Adipocyte (in vitro differentiated cells): Measurements from ENCODE around the gene TACC3.

Source experiments
- DNase-seq: peaks from one replicate; pipeline ENCODE4 v3.0.0-alpha.2; 2015; ENCODE audit warnings: low read depth
- H3K27me3 ChIP-seq: replicated peaks from 2 replicates; pipeline ENCODE4 v1.7.0; 2013; ENCODE audit warnings: mild to moderate bottlenecking, low read length, moderate library complexity; ENCODE audit not compliant: control insufficient read depth, insufficient read depth
- H3K36me3 ChIP-seq: 2 replicates; pipeline ENCODE4 v1.7.0; 2013; ENCODE audit warnings: low read length, mild to moderate bottlenecking, moderate library complexity; ENCODE audit not compliant: control insufficient read depth, insufficient read depth, severe bottlenecking
- H3K4me1 ChIP-seq: 2 replicates; pipeline ENCODE4 v1.7.0; 2013; ENCODE audit warnings: mild to moderate bottlenecking, low read length, moderate library complexity; ENCODE audit not compliant: control insufficient read depth, insufficient read depth
- H3K4me3 ChIP-seq: 2 replicates; pipeline ENCODE4 v1.7.0; 2013; ENCODE audit warnings: mild to moderate bottlenecking, low read length, moderate library complexity
- H3K9ac ChIP-seq: 2 replicates; pipeline ENCODE4 v1.7.0; 2013; ENCODE audit warnings: mild to moderate bottlenecking, low read length, moderate library complexity
- H3K9me3 ChIP-seq: 2 replicates; pipeline ENCODE4 v1.7.0; 2013; ENCODE audit warnings: mild to moderate bottlenecking, low read length, moderate library complexity; ENCODE audit not compliant: control insufficient read depth

Gene TACC3

GRCh38 chr4:1750381-1751154, 29.2 kb downstream of the TACC3 start:
- Histone ChIP-seq H3K9ac (no peak overlapping the region), H3K36me3 (no peaks in the 10 kb centered on the region), H3K27me3 (peaks cover 7% of the 10 kb centered on the region), H3K4me3 (no peak overlapping the region), H3K4me1 (no peaks in the 10 kb centered on the region), H3K9me3 (no peaks in the 10 kb centered on the region)
- DNase-seq, result no peak

DNA sequence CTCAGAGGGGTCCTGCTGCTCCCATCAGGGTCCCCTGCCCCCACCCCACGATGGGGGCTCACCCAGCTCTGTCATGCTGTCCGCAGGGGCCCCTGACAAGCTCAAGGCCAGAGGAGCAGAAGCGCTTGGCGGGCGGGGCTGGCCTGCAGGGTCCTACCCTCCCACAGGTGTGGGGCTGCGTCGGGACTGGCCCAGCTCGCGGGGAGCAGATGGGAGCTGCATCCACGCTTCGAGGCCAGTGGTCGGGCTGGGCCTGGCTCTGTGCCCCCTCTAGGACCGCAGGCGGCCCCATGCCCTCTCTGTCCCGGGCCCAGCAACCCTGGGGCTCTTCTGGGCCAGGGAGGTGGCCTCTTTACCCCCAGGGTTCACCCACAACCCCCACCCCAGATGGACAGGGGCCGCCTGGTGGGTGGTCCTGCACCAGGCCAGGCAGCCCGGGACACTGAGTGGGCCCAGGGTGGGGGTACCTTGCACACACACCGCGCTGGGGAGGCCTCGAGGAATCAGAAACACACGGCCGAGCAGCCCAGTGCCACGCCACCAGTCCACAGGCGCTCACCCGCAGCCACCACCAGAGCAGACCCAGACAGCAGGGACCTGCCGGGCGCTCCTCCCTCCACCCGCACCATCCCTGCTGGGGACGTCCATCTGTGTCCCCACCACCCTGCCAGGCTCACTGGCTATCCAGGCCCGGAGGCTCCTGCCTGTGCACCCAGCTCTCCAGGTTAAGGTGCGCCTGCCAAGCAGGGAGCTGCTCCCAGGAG, 30.0 kb downstream of the TACC3 start:
- DNase-seq, result no peak
- Histone ChIP-seq H3K36me3 (no peaks in the 10 kb centered on the region), H3K9me3 (no peaks in the 10 kb centered on the region), H3K4me3 (no peak overlapping the region), H3K9ac (no peak overlapping the region), H3K27me3 (peaks cover 7% of the 10 kb centered on the region), H3K4me1 (no peaks in the 10 kb centered on the region)

DNA sequence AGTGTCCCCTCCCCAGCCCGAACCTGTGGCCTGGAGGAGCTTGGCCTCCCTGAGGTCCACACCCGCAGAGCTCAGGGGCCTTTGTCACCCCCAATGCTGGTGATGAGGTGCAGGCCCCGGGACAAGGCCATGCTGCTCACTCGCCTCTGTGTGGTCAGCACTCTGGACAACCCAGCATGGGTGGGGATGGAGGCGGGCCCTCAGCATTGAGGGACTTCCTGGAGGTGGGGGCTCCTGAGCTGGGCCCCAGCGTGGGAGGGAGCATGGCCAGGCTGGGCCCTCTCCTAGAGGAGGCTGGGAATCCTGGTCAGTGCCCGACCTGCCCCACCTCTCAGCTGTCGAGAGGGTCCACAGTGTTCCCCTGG, 30.6 kb downstream of the TACC3 start:
- Histone ChIP-seq H3K4me1 (no peaks in the 10 kb centered on the region), H3K4me3 (no peak overlapping the region), H3K36me3 (no peaks in the 10 kb centered on the region), H3K9ac (no peak overlapping the region), H3K9me3 (no peaks in the 10 kb centered on the region), H3K27me3 (peaks cover 7% of the 10 kb centered on the region)
- no peak for DNase-seq

DNA sequence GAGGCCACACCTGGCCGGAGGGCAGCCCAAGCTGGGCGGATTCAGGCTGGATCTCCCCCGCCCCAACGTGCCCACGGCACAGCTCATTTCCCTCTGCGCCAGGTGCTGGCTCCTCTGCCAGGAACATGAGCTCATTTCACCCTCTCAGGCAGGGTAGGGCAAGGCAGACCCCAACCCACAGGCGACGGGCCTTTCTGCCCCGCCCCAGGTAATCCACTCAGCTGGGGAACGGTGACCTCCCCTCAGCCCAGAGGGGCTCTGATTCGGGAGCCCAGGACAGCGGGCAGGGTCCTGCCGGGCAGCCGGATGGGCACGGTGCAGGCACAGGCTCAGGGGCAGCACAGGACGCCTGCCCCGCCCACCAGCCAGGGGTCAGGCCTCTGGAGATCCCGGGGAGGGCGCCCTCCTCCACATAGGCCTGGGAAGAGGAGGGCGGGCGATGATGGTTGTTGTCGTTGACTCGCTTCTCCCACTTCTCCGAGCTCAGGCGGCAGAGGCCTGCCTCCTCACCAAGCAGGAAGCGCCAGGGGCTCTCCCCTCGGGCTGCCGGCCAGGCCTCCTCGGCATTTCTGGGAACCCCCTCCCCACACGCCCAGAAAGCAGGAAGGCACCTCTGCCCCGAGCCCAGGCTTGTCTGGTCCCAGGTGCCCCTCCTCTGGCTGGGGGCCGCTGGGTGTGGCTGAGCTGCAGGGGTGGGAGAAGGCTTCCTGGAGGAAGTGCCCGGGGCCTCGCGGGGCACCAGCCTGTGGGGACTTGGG, 31.1 kb downstream of the TACC3 start:
- Histone ChIP-seq H3K36me3 (no peaks in the 10 kb centered on the region), H3K9me3 (no peaks in the 10 kb centered on the region), H3K4me3 (no peak overlapping the region), H3K27me3 (peaks cover 7% of the 10 kb centered on the region), H3K9ac (no peak overlapping the region), H3K4me1 (no peaks in the 10 kb centered on the region)
- DNase-seq, result no peak

GRCh38 chr4:1753294-1753696, 32.0 kb downstream of the TACC3 start:
- peaks cover 4% of the 10 kb centered on the region for H3K27me3 ChIP-seq
- H3K4me3 ChIP-seq, result no peak overlapping the region
- DNase-seq, result no peak
- no peaks in the 10 kb centered on the region for H3K36me3 ChIP-seq
- H3K9me3 ChIP-seq, result no peaks in the 10 kb centered on the region
- H3K4me1 ChIP-seq, result no peaks in the 10 kb centered on the region
- H3K9ac ChIP-seq, result no peak overlapping the region

DNA sequence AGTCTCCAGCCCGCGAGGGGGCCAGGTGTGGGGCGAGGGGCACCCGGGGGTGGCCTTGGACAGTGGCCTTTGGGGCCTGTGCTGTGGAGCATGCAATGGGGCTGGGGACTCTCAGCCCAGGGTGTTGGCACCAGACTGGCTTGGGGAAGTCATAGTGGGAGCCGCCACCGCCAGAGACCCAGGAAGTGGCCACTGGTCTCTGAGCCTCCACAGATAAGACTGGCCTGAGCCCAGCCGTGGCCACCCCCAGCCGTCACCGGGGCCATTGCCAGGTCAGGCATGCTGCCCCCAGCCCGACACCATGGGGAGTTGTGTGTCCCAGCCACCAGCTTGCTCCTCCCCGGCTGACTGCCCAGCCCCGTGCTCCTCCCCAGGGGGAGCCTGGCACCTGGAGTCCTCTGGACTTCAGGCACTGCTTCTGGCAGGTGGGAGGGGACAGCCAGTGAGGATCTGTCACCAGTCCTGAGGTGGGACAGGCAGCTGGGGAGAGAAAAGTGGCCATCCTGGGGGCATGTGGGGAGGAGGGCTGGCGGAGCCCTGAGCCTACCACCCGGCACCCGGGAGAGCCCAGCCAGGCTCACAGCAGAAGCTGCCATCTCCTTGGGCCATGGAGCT, 32.5 kb downstream of the TACC3 start:
- Histone ChIP-seq H3K4me3 (no peak overlapping the region), H3K36me3 (no peaks in the 10 kb centered on the region), H3K9ac (no peak overlapping the region), H3K4me1 (no peaks in the 10 kb centered on the region), H3K27me3 (peaks cover 3% of the 10 kb centered on the region), H3K9me3 (no peaks in the 10 kb centered on the region)
- no peak for DNase-seq

DNA sequence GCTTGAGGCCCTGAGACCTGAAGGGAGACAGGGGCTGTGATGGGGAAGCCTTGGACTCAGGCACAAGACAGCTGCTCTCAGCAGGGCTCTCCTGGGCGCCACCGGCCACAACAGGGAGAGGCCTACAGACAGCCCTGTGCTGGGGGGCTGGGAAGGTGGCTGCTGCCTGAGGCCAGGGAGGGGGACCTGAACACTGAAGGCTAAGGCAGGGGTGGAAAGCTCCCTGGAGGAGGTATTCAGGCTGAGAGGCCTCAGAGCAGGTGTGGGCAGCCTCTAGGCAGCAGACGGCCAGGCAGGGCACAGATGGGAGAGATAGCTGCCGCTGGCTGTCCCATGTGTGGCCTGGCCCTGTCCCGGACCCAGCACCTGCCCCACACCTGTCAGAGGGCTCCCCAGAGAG, 33.0 kb downstream of the TACC3 start:
- H3K4me3 ChIP-seq, result no peak overlapping the region
- H3K36me3 ChIP-seq, result no peaks in the 10 kb centered on the region
- H3K4me1 ChIP-seq, result no peaks in the 10 kb centered on the region
- no peak for DNase-seq
- H3K9me3 ChIP-seq, result no peaks in the 10 kb centered on the region
- H3K9ac ChIP-seq, result no peak overlapping the region
- H3K27me3 ChIP-seq, result peaks cover 3% of the 10 kb centered on the region

- H3K4me1 ChIP-seq, result no peaks in the 10 kb centered on the region
- no peaks in the 10 kb centered on the region for H3K9me3 ChIP-seq
- peaks cover 7% of the 10 kb centered on the region for H3K27me3 ChIP-seq
- H3K4me3 ChIP-seq, result no peak overlapping the region
- no peak for DNase-seq
- no peak overlapping the region for H3K9ac ChIP-seq
- H3K36me3 ChIP-seq, result no peaks in the 10 kb centered on the region
Measured at GRCh38 chr4:1755297-1755696, 34.0 kb downstream of the TACC3 start.

DNA sequence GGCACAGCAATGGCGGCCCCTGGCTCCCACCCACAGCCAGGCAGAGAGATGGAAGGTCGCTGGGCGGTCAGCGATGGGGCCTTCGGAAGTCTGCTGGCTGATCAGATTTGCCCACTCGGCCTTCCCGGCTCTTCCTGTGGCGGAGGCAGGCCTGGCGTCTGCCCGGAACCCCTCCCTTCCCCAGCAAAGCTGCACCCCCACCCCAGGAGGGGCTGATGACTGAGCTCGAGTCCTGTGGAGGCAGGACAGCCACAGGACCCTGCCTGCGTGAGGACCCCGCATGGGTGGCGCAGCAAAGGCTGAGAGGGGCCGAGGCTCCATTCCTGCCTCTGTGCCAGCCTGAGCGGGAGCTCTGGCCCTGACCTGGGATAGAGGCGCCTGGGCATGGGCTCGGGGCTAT, 34.8 kb downstream of the TACC3 start:
- Histone ChIP-seq H3K4me1 (no peaks in the 10 kb centered on the region), H3K27me3 (peaks cover 7% of the 10 kb centered on the region), H3K36me3 (no peaks in the 10 kb centered on the region), H3K4me3 (no peak overlapping the region), H3K9ac (no peak overlapping the region), H3K9me3 (no peaks in the 10 kb centered on the region)
- no peak for DNase-seq

DNA sequence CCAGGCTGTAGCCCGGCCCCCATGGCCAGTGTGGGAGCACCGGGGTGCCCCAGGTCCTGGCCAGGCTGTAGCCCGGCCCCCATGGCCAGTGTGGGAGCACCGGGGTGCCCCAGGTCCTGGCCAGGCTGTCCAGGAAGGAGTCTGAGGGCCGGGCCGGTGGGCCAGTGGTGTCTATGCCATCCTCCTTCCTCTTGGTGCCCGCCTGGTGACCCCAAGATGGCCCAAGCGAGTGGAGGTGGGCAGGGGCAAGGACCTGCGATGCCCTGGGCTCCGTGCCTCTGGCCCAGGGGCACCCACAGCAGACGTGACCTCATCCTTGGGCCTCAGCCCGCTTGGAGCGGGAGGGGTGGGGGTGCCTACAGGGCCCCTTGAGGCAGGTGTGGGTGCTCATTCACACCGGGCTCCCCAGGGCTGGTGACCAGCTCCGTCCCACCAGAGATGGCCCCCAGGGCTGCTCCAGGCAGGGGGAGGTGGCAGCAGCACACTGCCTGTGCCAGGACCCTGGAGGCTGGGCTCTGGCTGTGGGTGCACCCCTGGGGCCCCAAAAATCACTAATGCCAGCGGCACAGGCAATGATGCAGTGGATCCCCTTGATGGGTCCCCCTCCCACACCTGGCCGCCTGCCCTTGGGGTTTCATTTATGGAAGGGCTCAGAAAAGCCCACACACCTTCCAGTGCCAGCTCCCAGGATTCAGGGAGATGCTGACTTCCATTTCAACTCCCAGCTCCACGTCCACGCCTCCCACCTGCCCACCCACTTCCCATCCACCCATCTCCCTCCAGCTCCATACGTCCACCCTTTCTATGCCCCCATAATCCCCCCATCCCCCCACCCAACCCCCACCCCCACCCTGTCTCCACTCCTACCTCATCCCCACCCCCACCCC, 35.8 kb downstream of the TACC3 start:
- no peak overlapping the region for H3K9ac ChIP-seq
- H3K4me1 ChIP-seq, result no peaks in the 10 kb centered on the region
- no peaks in the 10 kb centered on the region for H3K9me3 ChIP-seq
- H3K36me3 ChIP-seq, result no peaks in the 10 kb centered on the region
- peaks cover 8% of the 10 kb centered on the region for H3K27me3 ChIP-seq
- no peak overlapping the region for H3K4me3 ChIP-seq
- DNase-seq, result no peak
